ENCODE data around the gene ANKRD53.

ANKRD53 gene

GRCh38 chr2:70984228-70984575, 5.8 kb downstream of the ANKRD53 start:
- no peak for TF ChIP-seq REST (IDR thresholded peaks at IDR 0.05; ENCODE audit: insufficient read depth in 1 of 2, low read depth in 2 of 2, low read length in 2 of 2)
- no peak for TF ChIP-seq TAF1 (IDR thresholded peaks at IDR 0.05; ENCODE audit: borderline replicate concordance, insufficient read depth, low read length)

- no peak for TF ChIP-seq TAF1 (IDR thresholded peaks at IDR 0.05; ENCODE audit: borderline replicate concordance, insufficient read depth, low read length)
- no peak for TF ChIP-seq SIN3A (IDR thresholded peaks at IDR 0.05; ENCODE audit: borderline replicate concordance, insufficient read depth, low read length)
- TF ChIP-seq FOXP2 (optimal IDR thresholded peaks at IDR 0.05; ENCODE audit: borderline replicate concordance, extremely low read depth, extremely low read length, insufficient read depth), result no peak
Observed at GRCh38 chr2:70984576-70985282, 6.3 kb downstream of the ANKRD53 start.

GRCh38 chr2:70985283-70985688, 6.9 kb downstream of the ANKRD53 start:
- TF ChIP-seq SIN3A (IDR thresholded peaks at IDR 0.05; ENCODE audit: borderline replicate concordance, insufficient read depth, low read length) (no peak), TAF1 (IDR thresholded peaks at IDR 0.05; ENCODE audit: borderline replicate concordance, insufficient read depth, low read length) (no peak), FOXP2 (optimal IDR thresholded peaks at IDR 0.05; ENCODE audit: borderline replicate concordance, extremely low read depth, extremely low read length, insufficient read depth) (no peak), POLR2AphosphoS5 (IDR thresholded peaks at IDR 0.05; ENCODE audit: low read depth, low read length) (no peak), REST (IDR thresholded peaks at IDR 0.05; ENCODE audit: insufficient read depth in 1 of 2, low read depth in 2 of 2, low read length in 2 of 2) (no peak)

- no peak for TF ChIP-seq FOXP2 (optimal IDR thresholded peaks at IDR 0.05; ENCODE audit: borderline replicate concordance, extremely low read depth, extremely low read length, insufficient read depth)
- TF ChIP-seq TAF1 (IDR thresholded peaks at IDR 0.05; ENCODE audit: borderline replicate concordance, insufficient read depth, low read length), result no peak
- no peak for TF ChIP-seq SIN3A (IDR thresholded peaks at IDR 0.05; ENCODE audit: borderline replicate concordance, insufficient read depth, low read length)
- no peak for TF ChIP-seq POLR2AphosphoS5 (IDR thresholded peaks at IDR 0.05; ENCODE audit: low read depth, low read length)
- TF ChIP-seq REST (IDR thresholded peaks at IDR 0.05; ENCODE audit: insufficient read depth in 1 of 2, low read depth in 2 of 2, low read length in 2 of 2), result no peak
Observed at GRCh38 chr2:70985956-70986355, 7.5 kb downstream of the ANKRD53 start.

- TF ChIP-seq POLR2AphosphoS5 (IDR thresholded peaks at IDR 0.05; ENCODE audit: low read depth, low read length), result no peak
- no peak for TF ChIP-seq REST (IDR thresholded peaks at IDR 0.05; ENCODE audit: insufficient read depth in 1 of 2, low read depth in 2 of 2, low read length in 2 of 2)
- TF ChIP-seq SIN3A (IDR thresholded peaks at IDR 0.05; ENCODE audit: borderline replicate concordance, insufficient read depth, low read length), result no peak
- TF ChIP-seq FOXP2 (optimal IDR thresholded peaks at IDR 0.05; ENCODE audit: borderline replicate concordance, extremely low read depth, extremely low read length, insufficient read depth), result no peak
- TF ChIP-seq TAF1 (IDR thresholded peaks at IDR 0.05; ENCODE audit: borderline replicate concordance, insufficient read depth, low read length), result no peak
Observed at GRCh38 chr2:70986499-70987189, 8.2 kb downstream of the ANKRD53 start.

Measured in PFSK-1 (cell line).